ENCODE data around the gene NCBP1.

DNA sequence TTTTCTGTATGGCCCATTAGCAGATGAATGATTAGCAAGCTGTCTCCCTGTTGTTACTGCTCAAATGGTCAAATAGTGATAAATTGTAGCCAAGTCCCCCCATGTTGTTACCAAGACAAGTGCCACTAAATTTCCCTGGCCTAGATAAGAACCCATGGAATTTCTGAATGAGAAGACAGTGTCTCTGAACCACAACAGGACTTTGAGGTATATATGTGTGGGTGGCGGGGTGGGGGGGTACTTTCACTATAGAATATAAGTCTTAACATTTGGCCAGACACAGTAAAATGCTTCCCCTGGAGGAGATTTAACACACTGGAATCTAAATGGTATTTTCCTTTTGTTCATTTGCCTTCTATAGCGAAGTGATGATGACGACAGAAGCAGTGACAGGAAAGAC, 34.9 kb downstream of the NCBP1 start:
- TF ChIP-seq, protein P1, sequence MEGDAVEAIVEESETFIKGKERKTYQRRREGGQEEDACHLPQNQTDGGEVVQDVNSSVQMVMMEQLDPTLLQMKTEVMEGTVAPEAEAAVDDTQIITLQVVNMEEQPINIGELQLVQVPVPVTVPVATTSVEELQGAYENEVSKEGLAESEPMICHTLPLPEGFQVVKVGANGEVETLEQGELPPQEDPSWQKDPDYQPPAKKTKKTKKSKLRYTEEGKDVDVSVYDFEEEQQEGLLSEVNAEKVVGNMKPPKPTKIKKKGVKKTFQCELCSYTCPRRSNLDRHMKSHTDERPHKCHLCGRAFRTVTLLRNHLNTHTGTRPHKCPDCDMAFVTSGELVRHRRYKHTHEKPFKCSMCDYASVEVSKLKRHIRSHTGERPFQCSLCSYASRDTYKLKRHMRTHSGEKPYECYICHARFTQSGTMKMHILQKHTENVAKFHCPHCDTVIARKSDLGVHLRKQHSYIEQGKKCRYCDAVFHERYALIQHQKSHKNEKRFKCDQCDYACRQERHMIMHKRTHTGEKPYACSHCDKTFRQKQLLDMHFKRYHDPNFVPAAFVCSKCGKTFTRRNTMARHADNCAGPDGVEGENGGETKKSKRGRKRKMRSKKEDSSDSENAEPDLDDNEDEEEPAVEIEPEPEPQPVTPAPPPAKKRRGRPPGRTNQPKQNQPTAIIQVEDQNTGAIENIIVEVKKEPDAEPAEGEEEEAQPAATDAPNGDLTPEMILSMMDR (conservative IDR thresholded peaks at IDR 0.05) = no peak
- no peak for TF ChIP-seq ZFX (IDR thresholded peaks at IDR 0.05)
